C4-2B (cell line): ENCODE results near the gene CD164L2.
A peak's percentile ranks its signal among the peaks of the same experiment; 100 is the strongest.

Experiments
- H3K27ac ChIP-seq: fragments of 450-650 bp; 2 replicates; pipeline ENCODE4 v1.5.1; 2017
- ZFX ChIP-seq: fragments of 450-650 bp; IDR thresholded peaks from 2 replicates; pipeline ENCODE4 v1.6.1; 2017
- TF ChIP-seq, protein P1 (sequence below): fragments of 450-650 bp; conservative IDR thresholded peaks from 2 replicates; pipeline ENCODE4 v1.5.1; 2017; ENCODE audit warnings: mild to moderate bottlenecking

CD164L2 gene

DNA sequence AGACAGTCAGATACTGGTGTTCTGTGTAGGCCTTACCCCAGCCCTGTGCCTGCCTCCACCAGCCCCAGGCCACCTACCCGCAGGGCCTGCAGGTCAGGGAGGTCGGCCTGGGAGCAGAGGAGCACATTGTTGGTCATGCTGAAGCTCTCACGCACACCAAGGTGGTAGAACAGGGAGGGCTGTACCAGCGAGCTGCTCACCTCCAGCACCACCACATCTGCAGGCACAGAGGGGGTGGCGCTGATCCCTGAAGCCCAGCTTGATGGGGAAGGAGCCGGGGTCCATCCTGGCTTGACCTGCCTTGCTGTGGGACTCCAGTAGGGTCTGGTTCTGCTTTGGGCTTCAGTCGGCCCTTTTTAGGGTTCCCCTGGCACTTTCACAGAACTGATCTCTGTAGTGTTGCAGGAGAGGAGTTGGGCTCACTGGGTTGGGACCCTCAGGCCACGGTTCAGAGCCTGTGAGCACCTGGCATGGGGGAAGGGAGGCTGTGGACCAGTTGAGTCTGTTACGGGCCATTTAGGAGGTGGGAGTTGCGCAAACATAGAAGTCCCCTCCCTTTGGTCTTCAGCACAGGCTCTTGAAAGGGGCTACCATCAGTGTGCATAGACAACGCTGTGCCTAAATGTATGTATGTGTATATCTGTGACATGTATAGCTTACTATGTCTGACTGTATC is 18.3 kb downstream of the CD164L2 start:
- H3K27ac ChIP-seq, result peak overlapping the region; percentile 82
- TF ChIP-seq, protein P1, sequence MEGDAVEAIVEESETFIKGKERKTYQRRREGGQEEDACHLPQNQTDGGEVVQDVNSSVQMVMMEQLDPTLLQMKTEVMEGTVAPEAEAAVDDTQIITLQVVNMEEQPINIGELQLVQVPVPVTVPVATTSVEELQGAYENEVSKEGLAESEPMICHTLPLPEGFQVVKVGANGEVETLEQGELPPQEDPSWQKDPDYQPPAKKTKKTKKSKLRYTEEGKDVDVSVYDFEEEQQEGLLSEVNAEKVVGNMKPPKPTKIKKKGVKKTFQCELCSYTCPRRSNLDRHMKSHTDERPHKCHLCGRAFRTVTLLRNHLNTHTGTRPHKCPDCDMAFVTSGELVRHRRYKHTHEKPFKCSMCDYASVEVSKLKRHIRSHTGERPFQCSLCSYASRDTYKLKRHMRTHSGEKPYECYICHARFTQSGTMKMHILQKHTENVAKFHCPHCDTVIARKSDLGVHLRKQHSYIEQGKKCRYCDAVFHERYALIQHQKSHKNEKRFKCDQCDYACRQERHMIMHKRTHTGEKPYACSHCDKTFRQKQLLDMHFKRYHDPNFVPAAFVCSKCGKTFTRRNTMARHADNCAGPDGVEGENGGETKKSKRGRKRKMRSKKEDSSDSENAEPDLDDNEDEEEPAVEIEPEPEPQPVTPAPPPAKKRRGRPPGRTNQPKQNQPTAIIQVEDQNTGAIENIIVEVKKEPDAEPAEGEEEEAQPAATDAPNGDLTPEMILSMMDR, result no peak
- TF ChIP-seq ZFX, result no peak

DNA sequence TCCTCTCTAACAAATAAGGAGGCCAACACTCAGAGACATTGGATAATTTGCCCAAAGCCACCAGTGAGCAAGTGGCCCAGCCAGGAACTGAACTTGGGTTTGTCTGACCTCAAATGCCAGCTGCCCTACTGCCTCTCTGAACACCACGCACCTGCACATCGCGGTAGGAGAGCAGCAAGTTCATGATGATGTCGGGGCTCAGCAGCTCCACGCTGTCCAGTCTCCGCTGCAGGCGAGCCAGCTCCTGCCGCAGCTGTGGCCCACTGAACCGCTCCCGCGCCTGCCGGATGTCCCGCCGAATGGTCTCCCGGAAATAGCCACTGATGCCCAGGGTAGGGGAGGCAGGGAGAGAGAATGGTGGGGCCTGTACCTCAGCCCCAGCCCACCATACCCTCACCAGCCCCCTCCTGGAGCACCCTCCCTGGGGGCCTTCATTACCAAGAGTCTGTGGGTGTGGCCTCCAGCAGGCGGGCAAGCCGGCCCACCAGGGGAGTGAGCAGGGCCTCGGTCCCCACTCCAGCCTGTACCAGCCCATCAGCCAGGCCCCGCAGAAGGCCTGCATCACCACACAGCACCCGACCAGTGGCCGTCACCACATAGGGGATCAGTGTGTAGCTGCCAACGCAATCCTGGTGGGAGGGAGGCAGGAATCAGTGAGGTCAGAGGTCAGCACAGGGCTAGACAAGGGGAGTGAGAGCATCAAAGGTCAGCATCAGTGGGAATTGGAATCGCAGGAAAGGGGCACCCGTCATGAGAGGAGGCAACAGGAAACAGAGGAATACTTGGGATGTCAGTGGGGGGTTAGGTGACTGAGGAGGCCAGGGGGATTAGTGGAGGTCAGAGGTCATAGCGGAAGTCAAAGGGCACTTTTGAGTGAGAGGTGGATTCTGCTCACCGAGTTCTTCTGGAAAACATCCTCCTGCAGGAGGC is 19.1 kb downstream of the CD164L2 start:
- TF ChIP-seq ZFX, result no peak; the same call in 1 of the 2 replicates
- TF ChIP-seq, protein P1, result no peak
- H3K27ac ChIP-seq, result no peak overlapping the region; the same call in 1 of the 2 replicates

DNA sequence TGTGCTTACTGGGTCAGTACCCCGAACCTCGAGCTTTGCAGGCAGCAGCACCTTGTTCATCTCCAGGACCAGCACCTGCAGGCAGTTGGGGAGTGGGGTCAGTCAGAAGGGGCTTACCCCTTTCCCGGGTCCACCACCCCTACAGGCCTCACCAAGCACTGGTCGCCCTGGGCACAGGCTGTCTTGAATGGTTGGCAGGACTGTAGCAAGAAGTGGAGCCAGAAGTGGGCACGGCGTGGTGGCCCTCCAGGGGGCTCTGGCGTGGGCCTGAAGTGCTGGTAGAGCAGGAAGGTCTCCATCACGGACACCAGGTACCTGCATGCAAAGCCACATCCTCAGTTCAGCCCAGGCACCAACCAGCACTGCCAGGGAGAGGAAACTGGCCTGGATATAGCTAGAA is 21.6 kb downstream of the CD164L2 start:
- TF ChIP-seq ZFX, result no peak
- TF ChIP-seq, protein P1, result no peak
- H3K27ac ChIP-seq, result no peak overlapping the region

DNA sequence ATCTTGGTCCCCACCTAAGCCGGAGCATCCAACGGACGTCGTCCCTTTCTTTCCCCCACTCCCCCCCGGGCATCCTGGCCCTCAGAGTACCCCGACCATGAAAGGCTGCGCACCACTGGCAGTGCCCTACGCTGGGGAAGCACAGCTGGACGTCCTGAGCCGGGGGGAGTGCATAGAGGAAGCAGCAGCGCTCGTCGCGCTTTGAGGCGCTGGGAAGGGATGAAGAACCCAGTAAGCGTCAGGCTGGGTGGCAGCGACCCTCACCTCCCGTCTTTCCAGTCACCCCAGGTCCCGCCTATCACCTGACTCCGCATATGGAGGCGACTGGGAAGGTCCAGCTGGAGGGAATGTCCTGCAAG is 22.1 kb downstream of the CD164L2 start:
- H3K27ac ChIP-seq, result no peak overlapping the region
- TF ChIP-seq, protein P1, result no peak
- TF ChIP-seq ZFX, result no peak

DNA sequence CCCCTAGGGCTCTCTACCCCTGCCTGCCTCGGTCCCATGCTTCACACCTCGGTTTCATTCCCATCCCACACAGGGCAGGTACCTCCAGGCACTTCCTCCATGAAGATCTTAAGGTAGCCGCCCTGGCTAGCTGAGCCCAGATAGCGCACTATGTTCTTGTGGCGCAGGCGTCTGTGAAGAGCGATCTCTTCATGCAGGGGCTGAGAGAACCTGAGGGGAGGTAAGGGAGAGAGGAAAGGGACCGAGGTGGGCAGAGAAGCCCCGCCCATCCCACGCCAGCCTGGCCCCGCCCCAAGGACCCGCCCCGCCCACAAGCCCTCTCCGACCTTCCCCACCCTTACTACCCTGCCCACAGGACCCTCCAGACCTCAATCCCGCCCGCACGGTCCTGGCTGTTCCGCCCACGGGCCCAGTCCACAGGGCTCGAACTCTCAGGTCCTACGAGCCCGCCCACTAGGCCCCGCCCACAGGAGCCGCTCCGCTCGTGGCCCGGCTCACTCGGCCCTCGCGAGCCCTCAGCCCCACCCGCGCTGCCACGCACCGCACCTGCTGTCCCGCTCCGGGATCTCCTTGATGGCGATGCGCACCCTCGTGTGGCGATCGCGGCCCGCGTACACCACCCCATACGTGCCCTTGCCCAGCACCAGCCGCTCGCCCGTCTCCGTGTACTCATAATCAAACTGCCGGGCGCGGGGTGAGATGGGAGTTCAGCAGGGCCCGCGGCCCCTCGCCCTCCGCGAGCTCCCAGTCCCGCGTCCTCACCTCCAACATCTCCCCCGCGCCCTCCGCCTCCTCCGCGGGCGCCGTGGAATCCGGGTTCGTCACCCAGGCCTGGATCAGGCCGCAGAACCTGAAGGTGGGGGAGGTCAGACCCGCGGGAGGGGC is 22.7 kb downstream of the CD164L2 start:
- TF ChIP-seq ZFX, result no peak
- TF ChIP-seq, protein P1, result no peak
- no peak overlapping the region for H3K27ac ChIP-seq

DNA sequence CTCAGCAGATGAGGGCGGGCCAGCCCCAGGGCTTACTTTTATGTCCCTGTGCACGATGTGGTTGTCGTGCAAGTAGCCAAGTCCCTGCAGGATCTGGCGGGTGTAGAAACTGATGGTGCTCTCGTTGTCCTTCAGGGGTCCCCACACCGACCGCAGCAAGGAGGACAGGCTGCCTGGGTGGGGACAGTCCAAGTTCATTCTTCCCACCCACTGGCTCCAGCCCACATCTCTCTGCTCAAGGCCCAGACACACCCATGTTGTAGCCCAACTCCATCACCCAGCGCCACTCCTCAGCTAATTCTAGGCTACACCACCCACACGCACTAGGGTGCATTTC is 23.3 kb downstream of the CD164L2 start:
- H3K27ac ChIP-seq, result no peak overlapping the region
- TF ChIP-seq, protein P1, result no peak
- no peak for TF ChIP-seq ZFX
